ENCODE results near the gene BCOR.

- TF ChIP-seq EZH2 (IDR thresholded peaks at IDR 0.05; ENCODE audit: insufficient read depth, poor library complexity, severe bottlenecking) (no peak), EZH2phosphoT487 (IDR thresholded peaks at IDR 0.05; ENCODE audit: insufficient read depth, low read depth) (no peak)
Measured at GRCh38 chrX:40012039-40012867, 85.5 kb downstream of the BCOR start.

Data from GM23248 (cell line).